IMR-90 (cell line): ENCODE measurements around the gene STATH.
"Not testable (repeated sequence)": the region's sequence is repeated elsewhere in the genome, so short reads cannot be mapped to it uniquely, and the experiment has no call there.

Experiments used
- MAFK ChIP-seq: IDR thresholded peaks from 2 replicates; pipeline ENCODE4 v1.6.1; 2012; ENCODE audit warnings: low read depth, low read length, improper control_type of control experiment
- MAZ ChIP-seq: IDR thresholded peaks from 2 replicates; pipeline ENCODE4 v1.6.1; 2012; ENCODE audit warnings: low read depth, mild to moderate bottlenecking, low read length, improper control_type of control experiment, moderate library complexity, borderline replicate concordance
- POLR2A ChIP-seq: IDR thresholded peaks from 2 replicates; pipeline ENCODE4 v1.6.1; 2012; ENCODE audit warnings: mild to moderate bottlenecking, low read depth, low read length
- RAD21 ChIP-seq: IDR thresholded peaks from 2 replicates; pipeline ENCODE4 v1.6.1; 2012; ENCODE audit warnings: low read length, improper control_type of control experiment
- RFX5 ChIP-seq: IDR thresholded peaks from 2 replicates; pipeline ENCODE4 v1.8.0; 2012; ENCODE audit warnings: low read depth, mild to moderate bottlenecking, low read length, moderate library complexity
- TF ChIP-seq, protein P1 (sequence below): conservative IDR thresholded peaks from 2 replicates; pipeline ENCODE4 v1.5.1; 2012; ENCODE audit warnings: mild to moderate bottlenecking, low read depth, low read length, improper control_type of control experiment

DNA sequence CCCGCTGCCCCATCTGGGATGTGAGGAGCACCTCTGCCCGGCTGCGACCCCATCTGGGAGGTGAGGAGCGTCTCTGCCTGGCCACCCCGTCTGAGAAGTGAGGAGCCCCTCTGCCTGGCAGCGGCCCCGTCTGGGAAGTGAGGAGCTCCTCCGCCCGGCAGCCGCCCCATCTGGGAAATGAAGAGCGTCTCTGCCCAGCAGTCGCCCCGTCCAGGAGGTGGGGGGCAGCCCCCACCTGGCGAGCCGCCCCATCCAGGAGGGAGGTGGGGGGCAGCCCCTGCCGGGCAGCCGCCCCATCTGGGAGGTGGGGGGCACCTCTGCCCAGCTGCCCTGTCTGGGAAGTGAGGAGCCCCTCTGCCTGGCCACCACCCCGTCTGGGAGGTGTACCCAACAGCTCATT, 41.8 kb downstream of the STATH start:
- TF ChIP-seq RFX5, MAFK, RAD21, POLR2A, MAZ: not testable (repeated sequence)
- TF ChIP-seq, protein P1, sequence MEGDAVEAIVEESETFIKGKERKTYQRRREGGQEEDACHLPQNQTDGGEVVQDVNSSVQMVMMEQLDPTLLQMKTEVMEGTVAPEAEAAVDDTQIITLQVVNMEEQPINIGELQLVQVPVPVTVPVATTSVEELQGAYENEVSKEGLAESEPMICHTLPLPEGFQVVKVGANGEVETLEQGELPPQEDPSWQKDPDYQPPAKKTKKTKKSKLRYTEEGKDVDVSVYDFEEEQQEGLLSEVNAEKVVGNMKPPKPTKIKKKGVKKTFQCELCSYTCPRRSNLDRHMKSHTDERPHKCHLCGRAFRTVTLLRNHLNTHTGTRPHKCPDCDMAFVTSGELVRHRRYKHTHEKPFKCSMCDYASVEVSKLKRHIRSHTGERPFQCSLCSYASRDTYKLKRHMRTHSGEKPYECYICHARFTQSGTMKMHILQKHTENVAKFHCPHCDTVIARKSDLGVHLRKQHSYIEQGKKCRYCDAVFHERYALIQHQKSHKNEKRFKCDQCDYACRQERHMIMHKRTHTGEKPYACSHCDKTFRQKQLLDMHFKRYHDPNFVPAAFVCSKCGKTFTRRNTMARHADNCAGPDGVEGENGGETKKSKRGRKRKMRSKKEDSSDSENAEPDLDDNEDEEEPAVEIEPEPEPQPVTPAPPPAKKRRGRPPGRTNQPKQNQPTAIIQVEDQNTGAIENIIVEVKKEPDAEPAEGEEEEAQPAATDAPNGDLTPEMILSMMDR, result not testable (repeated sequence)
